A549 (cell line): ENCODE data around the gene AKR1C3. TPM values are rescaled to one million over a fixed set of nuclear protein-coding genes. Genes with fewer than 3 reads are reported as not detected.
A peak's percentile ranks its signal among the peaks of the same experiment; 100 is the strongest.
"Not testable (repeated sequence)": the region's sequence is repeated elsewhere in the genome, so short reads cannot be mapped to it uniquely, and the experiment has no call there.

ENCODE experiments used
- ATAC-seq, 2 experiments: fragments of 200-7000 bp in 1 of 2; fragments of >200 bp in 1 of 2; cut with Nextera tagmentation in 1 of 2; cut with Tn5 transposase in 1 of 2; 3 replicates each; pipeline versions ENCODE4 v1.8.0 to v1.9.1; 2018 to 2020; ENCODE audit warnings: mild to moderate bottlenecking in 1 of 2, moderate library complexity in 1 of 2
- CTCF ChIA-PET: fragments of 300-600 bp; sonication (Branson Sonifier 250); formaldehyde crosslinking; extraction: SDS; loops from one replicate; lab custom pipeline; 2021; ENCODE audit warnings: antibody characterized with exemption, inconsistent platforms; lab: Yijun Ruan, JAX
- POLR2A ChIA-PET: fragments of 350-600 bp; formaldehyde crosslinking; extraction: SDS; loops from one replicate; lab custom pipeline; 2021; ENCODE audit warnings: antibody characterized with exemption, inconsistent platforms; lab: Yijun Ruan, JAX
- DNase-seq, 2 experiments: peaks; one replicate each; pipeline versions ENCODE4 v3.0.0 to v3.0.0-alpha.2; 2011 to 2016; ENCODE audit warnings: low read depth in 1 of 2, low spot score in 1 of 2
- FAIRE-seq: peaks from 2 replicates; lab custom pipeline; 2011; peaks lifted over from hg19 to GRCh38; lab: Jason Lieb, UNC
- H3K27ac ChIP-seq, 2 experiments: fragments of >200 bp; sonication (Bioruptor Twin); formaldehyde crosslinking; 3 replicates each; pipeline ENCODE4 v1.5.1; 2016 to 2017
- H3K4me1 ChIP-seq: fragments of >200 bp; sonication (Bioruptor Twin); formaldehyde crosslinking; 3 replicates; pipeline ENCODE4 v1.6.1; 2016
- H3K4me2 ChIP-seq: fragments of >200 bp; sonication (Bioruptor Twin); formaldehyde crosslinking; 3 replicates; pipeline ENCODE4 v1.6.1; 2016
- H3K4me3 ChIP-seq: fragments of >200 bp; sonication (Bioruptor Twin); formaldehyde crosslinking; 3 replicates; pipeline ENCODE4 v1.5.1; 2016
- H3K9me3 ChIP-seq: fragments of >200 bp; sonication (Bioruptor Twin); formaldehyde crosslinking; 3 replicates; pipeline ENCODE4 v1.6.1; 2016
- BCL3 ChIP-seq: fragments of >200 bp; sonication (Bioruptor Twin); formaldehyde crosslinking; IDR thresholded peaks from 3 replicates; pipeline ENCODE4 v1.6.1; 2016
- CBX8 ChIP-seq: fragments of 200-600 bp; sonication (generic); IDR thresholded peaks from 2 replicates; pipeline ENCODE4 v1.6.1; 2016
- EHF ChIP-seq: fragments of 250-450 bp; sonication (Bioruptor Pico); IDR thresholded peaks from 2 replicates; pipeline ENCODE4 v1.5.0; 2020; ENCODE audit warnings: mild to moderate bottlenecking
- EHMT2 ChIP-seq: fragments of 200-600 bp; sonication (generic); IDR thresholded peaks from 2 replicates; pipeline ENCODE4 v1.6.1; 2016; ENCODE audit warnings: antibody characterized with exemption, low read depth, mild to moderate bottlenecking, moderate library complexity
- ELK1 ChIP-seq: fragments of 150-350 bp; IDR thresholded peaks from 2 replicates; pipeline ENCODE4 v1.6.1; 2014; ENCODE audit warnings: low read depth, mild to moderate bottlenecking, low read length
- FOSL2 ChIP-seq, 2 experiments: fragments of 450-650 bp in 1 of 2; fragments of >200 bp in 1 of 2; sonication (Bioruptor Twin) in 1 of 2; formaldehyde crosslinking; IDR thresholded peaks; 2 replicates each; pipeline versions ENCODE4 v1.5.0 to v1.6.1; 2016 to 2020; ENCODE audit warnings: mild to moderate bottlenecking in 1 of 2, moderate library complexity in 1 of 2
- HDAC2 ChIP-seq: fragments of 200-600 bp; sonication (generic); IDR thresholded peaks from 2 replicates; pipeline ENCODE4 v1.6.1; 2016
- JUN ChIP-seq, 2 experiments: fragments of >200 bp; sonication (Bioruptor Twin); formaldehyde crosslinking; IDR thresholded peaks; 2 replicates in 1 of 2; 3 replicates in 1 of 2; pipeline ENCODE4 v1.6.1; 2016 to 2017
- KDM5A ChIP-seq: fragments of 200-600 bp; sonication (generic); IDR thresholded peaks from 2 replicates; pipeline ENCODE4 v1.6.1; 2016; ENCODE audit warnings: antibody characterized with exemption, mild to moderate bottlenecking
- MAFK ChIP-seq: fragments of 450-650 bp; IDR thresholded peaks from 2 replicates; pipeline ENCODE4 v1.6.1; 2014; ENCODE audit not compliant: partially characterized antibody
- MAZ ChIP-seq: fragments of 150-350 bp; IDR thresholded peaks from 2 replicates; pipeline ENCODE4 v1.6.1; 2014; ENCODE audit warnings: antibody characterized with exemption, low read depth, low read length, borderline replicate concordance
- NFE2L2 ChIP-seq: fragments of 150-350 bp; conservative IDR thresholded peaks from 2 replicates; pipeline ENCODE4 v1.6.1; 2014; ENCODE audit warnings: low read length
- RAD21 ChIP-seq, 2 experiments: fragments of >200 bp in 1 of 2; sonication (Bioruptor Twin) in 1 of 2; formaldehyde crosslinking in 1 of 2; IDR thresholded peaks in 1 of 2; conservative IDR thresholded peaks in 1 of 2; 2 replicates in 1 of 2; 3 replicates in 1 of 2; pipeline ENCODE4 v1.6.1; 2012 to 2018; ENCODE audit warnings: inconsistent platforms in 1 of 2
- RARB ChIP-seq: fragments of 250-450 bp; sonication (Bioruptor Pico); IDR thresholded peaks from 2 replicates; pipeline ENCODE4 v1.8.0; 2021; ENCODE audit warnings: mild to moderate bottlenecking, moderate library complexity
- ZNF302 ChIP-seq: fragments of 250-450 bp; sonication (Bioruptor Pico); IDR thresholded peaks from 2 replicates; pipeline ENCODE4 v1.9.0; 2021; ENCODE audit warnings: inconsistent platforms, mild to moderate bottlenecking, moderate library complexity
- WGBS: methylation state at CpG from one replicate; pipeline ENCODE4 v1.1.6; 2017; ENCODE audit errors: missing lambda C conversion rate; 5-methylcytosine and 5-hydroxymethylcytosine counted together
- polyA plus RNA-seq, 4 experiments: library from polyadenylated mRNA; depleted of rRNA in 3 of 4; stranded (reverse); fragments of >200 nt; fragmentation: RNase III in 1 of 4; extraction: RNeasy Plus Mini Kit Qiagen cat#74134 plus additional on column Dnase treatment in 1 of 4; gene quantifications; 2 replicates in 3 of 4; 3 replicates in 1 of 4; pipeline ENCODE4 v1.2.3, GENCODE V29; 2011 to 2017
- TF ChIP-seq, protein P1 (sequence below): IDR thresholded peaks from 2 replicates; pipeline ENCODE4 v1.6.1; 2012
- TF ChIP-seq, protein P2 (sequence below): fragments of 250-450 bp; sonication (Bioruptor Pico); IDR thresholded peaks from 2 replicates; pipeline ENCODE4 v1.5.0; 2021; ENCODE audit warnings: mild to moderate bottlenecking, moderate library complexity, borderline replicate concordance

AKR1C3 gene
- polyA plus RNA-seq, 2 of the 4 experiments (the other 2 are of a cell fraction): 1,998 to 3,820 TPM

GRCh38 chr10:5095687-5096086 lies 1.5 kb downstream of the AKR1C3 start:
- Histone ChIP-seq H3K4me1 (peaks cover 39% of the 10 kb centered on the region), H3K27ac (peak overlapping the region; percentile 89 to 98), H3K4me2 (peak overlapping the region; percentile 92), H3K4me3 (peak overlapping the region; percentile 87), H3K9me3 (peaks cover 13% of the 10 kb centered on the region; the same call in 2 of the 3 replicates)
- TF ChIP-seq CBX8 (no peak), JUN (IDR thresholded peaks at IDR 0.05) (peak in 1 of 2 experiments; percentile 11; a peak in 1 of 5 replicates), RAD21 (conservative IDR thresholded peaks at IDR 0.05 in 1 of 2, IDR thresholded peaks at IDR 0.05 in 1 of 2) (no peak), KDM5A (no peak), EHF (0 out of 2 replicates have a peak, but pooled peaks have one; percentile 21), EHMT2 (no peak), MAFK (peak; percentile 89), NFE2L2 (peak; percentile 62)
- TF ChIP-seq, protein P1, sequence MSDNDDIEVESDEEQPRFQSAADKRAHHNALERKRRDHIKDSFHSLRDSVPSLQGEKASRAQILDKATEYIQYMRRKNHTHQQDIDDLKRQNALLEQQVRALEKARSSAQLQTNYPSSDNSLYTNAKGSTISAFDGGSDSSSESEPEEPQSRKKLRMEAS: 0 out of 2 replicates have a peak, but pooled peaks have one; percentile 5
- 3% methylated on average over 4 of the region's 4 CpGs for WGBS
- ChIA-PET POLR2A (interaction anchor here (0.8 to 1.4 kb wide), 2 partner anchors 94 to 189 kb away, joined by 3 to 8 read pairs; no protein-coding TSS in a partner anchor), CTCF (interaction anchor here (0.6 to 6.9 kb wide), 14 partner anchors 10 to 316 kb away, joined by 3 to 81 read pairs (median 6); no protein-coding TSS in a partner anchor)
- ATAC-seq: peak in 1 of 2 experiments; percentile 42; a peak in 3 of 6 replicates
- peak; percentile 74 for FAIRE-seq
- DNase-seq: peak in 1 of 2 experiments; percentile 65

- no peak for DNase-seq
- CTCF ChIA-PET: interaction anchor here (1.1 to 6.9 kb wide), 10 partner anchors 9 to 287 kb away, joined by 3 to 81 read pairs (median 6); partner anchors contain the start of gene AKR1C2
- POLR2A ChIA-PET: interaction anchor here (1.4 kb wide), 1 partner anchor 188 kb away, joined by 8 read pairs; no protein-coding TSS in a partner anchor
- peak; percentile 7 for FAIRE-seq
- ATAC-seq: peak in 1 of 2 experiments; percentile 19; a peak in 2 of 6 replicates
- Histone ChIP-seq H3K27ac (peak overlapping the region; percentile 89 to 98), H3K4me1 (peaks cover 43% of the 10 kb centered on the region), H3K4me3 (peak overlapping the region; percentile 87), H3K4me2 (peak overlapping the region; percentile 92), H3K9me3 (peaks cover 8% of the 10 kb centered on the region; the same call in 2 of the 3 replicates)
- 14% methylated on average over 2 of the region's 2 CpGs for WGBS
- no peak for TF ChIP-seq RAD21 (conservative IDR thresholded peaks at IDR 0.05 in 1 of 2, IDR thresholded peaks at IDR 0.05 in 1 of 2)
- 0 out of 2 replicates have a peak, but pooled peaks have one; percentile 24 for TF ChIP-seq RARB (CRISPR knock-in tag)
- no peak for TF ChIP-seq ELK1
- TF ChIP-seq, protein P2, sequence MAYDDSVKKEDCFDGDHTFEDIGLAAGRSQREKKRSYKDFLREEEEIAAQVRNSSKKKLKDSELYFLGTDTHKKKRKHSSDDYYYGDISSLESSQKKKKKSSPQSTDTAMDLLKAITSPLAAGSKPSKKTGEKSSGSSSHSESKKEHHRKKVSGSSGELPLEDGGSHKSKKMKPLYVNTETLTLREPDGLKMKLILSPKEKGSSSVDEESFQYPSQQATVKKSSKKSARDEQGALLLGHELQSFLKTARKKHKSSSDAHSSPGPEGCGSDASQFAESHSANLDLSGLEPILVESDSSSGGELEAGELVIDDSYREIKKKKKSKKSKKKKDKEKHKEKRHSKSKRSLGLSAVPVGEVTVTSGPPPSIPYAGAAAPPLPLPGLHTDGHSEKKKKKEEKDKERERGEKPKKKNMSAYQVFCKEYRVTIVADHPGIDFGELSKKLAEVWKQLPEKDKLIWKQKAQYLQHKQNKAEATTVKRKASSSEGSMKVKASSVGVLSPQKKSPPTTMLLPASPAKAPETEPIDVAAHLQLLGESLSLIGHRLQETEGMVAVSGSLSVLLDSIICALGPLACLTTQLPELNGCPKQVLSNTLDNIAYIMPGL (CRISPR knock-in tag): 0 out of 2 replicates have a peak, but pooled peaks have one; percentile 0
- no peak for TF ChIP-seq HDAC2
- TF ChIP-seq MAZ: no peak
- peak; percentile 39 to 65; a peak in 3 of 5 replicates for TF ChIP-seq JUN (IDR thresholded peaks at IDR 0.05)
- no peak for TF ChIP-seq FOSL2 (IDR thresholded peaks at IDR 0.05)
- TF ChIP-seq FOSL2 (CRISPR knock-in tag; IDR thresholded peaks at IDR 0.05): no peak; the same call in 1 of the 2 replicates
- TF ChIP-seq BCL3: 0 out of 3 replicates have a peak, but pooled peaks have one; percentile 32
- no peak for TF ChIP-seq ZNF302 (CRISPR knock-in tag)
Measured at GRCh38 chr10:5096108-5096507, 1.9 kb downstream of the AKR1C3 start.

GRCh38 chr10:5102479-5102878 lies 8.3 kb downstream of the AKR1C3 start:
- peak overlapping the region; percentile 17; the same call in 2 of the 3 replicates for H3K4me3 ChIP-seq
- POLR2A ChIA-PET, H3K9me3 ChIP-seq, DNase-seq, FAIRE-seq, CTCF ChIA-PET: not testable (repeated sequence)
- H3K27ac ChIP-seq: peak overlapping the region; percentile 41 to 79; a peak in 4 of 6 replicates
- 85% methylated on average over 3 of the region's 11 CpGs for WGBS
- peaks cover 88% of the 10 kb centered on the region for H3K4me1 ChIP-seq
- peak overlapping the region; percentile 92 for H3K4me2 ChIP-seq
- peak; percentile 57 to 88 for ATAC-seq
